HG03439 (cell line): Measurements from ENCODE around the gene LRPAP1.

ENCODE experiments used
- ATAC-seq: cut with Tn5 transposase; IDR thresholded peaks from one replicate; pipeline ENCODE4 v1.9.1; 2021; ENCODE audit warnings: mild to moderate bottlenecking, moderate library complexity; ENCODE audit not compliant: unreplicated experiment

Gene LRPAP1

DNA sequence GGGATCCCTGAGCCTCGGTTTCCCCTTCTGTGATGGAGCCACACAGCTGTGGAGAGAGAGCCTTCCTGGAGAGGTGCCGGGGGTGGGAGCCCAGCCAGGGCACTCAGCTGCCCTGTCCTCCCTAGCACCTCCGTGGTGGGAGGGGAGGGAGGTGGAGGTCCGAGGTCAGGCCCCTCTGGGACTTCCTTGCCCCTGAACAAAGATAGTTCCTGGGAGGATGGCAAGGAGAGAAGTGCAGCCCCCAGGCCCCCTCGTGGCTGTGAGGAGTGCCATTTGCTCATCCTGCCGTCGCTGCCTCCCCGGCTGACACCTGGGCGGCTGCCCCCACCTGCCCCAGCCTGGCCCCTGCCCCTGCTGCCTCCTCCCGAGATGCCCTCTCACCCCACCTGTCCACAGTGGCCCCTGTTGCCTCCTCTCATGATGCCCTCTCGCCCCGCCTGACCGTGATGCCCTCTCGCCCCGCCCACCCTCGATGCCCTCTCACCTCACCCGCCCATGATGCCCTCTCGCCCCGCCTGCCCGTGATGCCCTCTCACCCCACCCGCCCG is 56.4 kb downstream of the LRPAP1 start:
- no peak for ATAC-seq

DNA sequence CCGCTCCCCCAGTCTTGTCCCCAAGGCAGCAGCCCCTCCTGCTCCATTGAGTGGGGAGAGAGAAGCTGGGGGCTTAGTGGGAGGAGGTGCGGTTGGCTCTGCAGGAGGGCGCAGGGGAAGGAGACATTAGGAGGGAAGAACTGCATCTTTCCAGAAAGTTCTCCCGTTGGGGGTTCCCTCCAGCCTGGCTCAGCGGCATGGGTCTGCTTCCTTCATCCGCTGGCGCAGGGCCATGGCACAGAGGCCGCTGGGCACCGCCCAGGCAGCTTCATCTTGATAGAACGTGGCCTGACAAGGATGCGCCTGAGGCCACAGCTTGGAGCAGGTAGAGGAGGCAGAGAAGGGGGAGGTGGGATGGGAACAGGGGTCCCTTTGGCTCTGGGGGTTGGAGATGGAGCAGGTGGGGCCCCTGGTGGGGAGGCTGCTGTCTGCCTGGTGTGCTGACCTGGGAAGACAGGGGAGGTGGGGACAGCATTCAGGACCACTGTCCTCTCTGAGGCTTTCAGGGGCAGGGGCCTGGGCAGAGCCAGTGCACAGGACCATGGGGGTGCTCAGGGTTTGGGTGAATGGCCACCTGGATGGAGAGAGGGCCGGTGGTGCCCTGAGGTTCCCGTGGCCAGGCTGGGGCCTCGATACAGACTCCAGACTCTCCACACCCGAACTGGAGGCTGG is 57.0 kb downstream of the LRPAP1 start:
- ATAC-seq, result no peak

DNA sequence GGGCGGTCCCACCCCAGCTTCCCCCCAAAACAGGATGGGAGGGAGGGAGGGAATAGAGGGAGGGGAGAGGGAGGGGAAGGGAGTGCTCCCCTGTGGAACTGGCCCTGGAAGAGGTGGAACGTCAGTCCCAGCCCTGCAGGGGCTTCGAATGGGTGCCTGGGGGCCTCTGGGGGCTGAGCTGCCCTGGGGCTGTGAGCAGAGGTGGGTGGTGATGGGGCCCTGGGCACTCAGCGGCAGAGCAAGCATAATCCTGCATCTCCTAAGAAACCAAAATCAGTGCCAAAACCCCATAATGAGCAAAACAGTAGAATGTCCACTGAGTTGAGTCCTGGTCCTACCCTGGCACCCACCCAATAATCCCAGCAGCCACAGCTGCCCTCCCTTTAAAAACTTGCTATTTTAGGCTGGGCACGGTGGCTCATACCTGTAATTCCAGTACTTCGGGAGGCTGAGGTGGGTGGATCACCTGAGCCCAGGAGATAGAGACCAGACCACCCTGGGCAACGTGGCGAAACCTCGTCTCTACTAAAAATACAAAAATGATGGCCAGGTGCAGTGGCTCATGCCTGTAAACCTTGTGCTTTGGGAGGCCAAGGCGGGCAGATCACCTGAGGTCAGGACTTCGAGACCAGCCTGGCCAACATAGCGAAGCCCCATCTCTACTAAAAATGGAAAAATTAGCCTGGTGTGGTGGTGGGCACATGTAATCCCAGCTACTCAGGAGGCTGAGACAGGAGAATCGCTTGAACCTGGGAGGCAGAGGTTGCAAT is 58.0 kb downstream of the LRPAP1 start:
- no peak for ATAC-seq

DNA sequence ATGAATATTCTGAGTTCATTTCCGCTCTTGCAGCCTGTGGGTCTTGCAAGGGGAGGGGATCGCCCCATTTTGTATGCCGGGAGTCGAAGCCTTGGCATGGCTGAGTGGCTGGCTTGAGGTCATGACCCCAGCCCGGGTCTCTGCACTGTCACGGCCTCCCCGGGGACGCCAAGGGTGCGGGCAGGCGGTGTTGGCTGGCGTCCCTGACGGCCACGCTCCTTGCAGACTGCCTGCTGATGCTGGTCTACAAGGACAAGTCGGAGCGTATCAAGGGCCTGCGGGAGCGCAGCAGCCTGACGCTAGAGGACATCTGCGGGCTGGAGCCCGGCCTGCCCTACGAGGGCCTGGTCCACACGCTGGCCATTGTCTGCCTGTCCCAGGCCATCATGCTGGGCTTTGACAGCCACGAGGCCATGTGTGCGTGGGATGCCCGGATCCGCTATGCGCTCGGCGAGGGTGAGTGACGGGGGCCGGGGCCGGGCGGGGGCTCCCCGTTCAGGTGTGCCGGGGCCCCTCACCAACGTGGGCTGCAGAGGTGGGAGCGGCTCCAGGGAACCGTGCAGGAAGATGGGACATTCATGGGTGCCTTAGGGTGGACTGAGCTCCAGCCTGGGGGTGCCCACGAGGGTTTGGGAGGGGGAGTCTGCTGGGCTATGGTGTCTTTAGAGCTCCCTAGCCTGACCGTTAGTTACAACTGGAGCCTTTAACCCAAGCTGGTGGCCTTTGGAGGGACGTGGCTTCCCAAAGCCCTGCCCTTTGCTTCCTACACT is 58.9 kb downstream of the LRPAP1 start:
- no peak for ATAC-seq

DNA sequence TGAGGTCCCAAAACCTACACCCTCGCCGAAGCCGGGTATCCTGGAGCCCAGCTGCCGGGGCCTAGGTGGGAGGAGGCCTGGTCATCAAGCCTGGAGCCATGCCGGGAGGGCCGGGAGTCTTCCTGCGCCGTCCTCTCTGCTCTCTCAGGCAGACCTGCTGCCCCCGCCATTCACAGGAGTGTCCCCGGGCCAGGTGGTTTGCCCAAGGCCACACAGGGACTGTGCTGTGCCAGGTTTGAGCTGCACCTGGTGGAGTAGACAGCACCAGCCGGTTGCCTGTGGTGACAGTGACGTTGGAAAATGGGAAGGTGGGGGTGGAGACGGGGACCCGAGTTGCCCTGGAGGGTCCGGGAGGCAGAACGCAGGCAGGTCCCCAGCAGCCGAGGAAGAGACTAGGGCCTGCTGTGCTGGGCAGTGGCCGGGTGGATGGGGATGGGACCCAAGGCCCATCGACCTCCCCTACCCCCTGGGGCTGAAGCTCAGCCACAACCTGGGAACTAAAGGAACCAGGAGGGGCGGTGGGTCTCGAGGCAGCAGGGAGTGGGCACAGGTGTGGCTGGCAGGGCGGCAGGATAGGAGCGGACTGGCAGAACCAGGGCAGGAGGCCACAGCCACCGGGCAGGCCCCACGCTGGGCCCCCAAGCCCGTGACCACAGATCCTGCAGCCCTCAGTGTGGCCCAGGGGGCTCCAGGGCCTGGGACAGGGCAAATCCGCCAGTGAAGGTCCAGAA is 59.6 kb downstream of the LRPAP1 start:
- ATAC-seq, result no peak

DNA sequence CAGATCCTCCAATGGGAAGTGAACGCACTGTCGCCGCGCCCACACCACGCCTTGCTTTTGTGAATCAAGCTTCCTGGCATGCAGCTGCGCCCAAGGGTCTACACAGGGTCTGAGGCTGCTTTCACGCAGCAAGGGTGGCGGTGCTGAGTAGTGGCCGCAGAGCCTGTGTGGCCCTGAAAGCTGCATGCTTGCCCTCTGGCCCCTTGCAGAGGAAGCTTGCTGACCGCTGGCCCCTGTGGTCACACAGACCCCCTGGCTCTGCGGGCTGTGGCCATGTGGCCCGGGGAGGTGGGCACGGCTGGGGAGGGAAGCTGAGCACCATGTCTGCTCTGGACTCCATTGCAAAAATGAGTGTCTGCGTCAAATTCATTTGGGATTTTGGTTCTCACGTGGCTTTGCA is 60.3 kb downstream of the LRPAP1 start:
- no peak for ATAC-seq

DNA sequence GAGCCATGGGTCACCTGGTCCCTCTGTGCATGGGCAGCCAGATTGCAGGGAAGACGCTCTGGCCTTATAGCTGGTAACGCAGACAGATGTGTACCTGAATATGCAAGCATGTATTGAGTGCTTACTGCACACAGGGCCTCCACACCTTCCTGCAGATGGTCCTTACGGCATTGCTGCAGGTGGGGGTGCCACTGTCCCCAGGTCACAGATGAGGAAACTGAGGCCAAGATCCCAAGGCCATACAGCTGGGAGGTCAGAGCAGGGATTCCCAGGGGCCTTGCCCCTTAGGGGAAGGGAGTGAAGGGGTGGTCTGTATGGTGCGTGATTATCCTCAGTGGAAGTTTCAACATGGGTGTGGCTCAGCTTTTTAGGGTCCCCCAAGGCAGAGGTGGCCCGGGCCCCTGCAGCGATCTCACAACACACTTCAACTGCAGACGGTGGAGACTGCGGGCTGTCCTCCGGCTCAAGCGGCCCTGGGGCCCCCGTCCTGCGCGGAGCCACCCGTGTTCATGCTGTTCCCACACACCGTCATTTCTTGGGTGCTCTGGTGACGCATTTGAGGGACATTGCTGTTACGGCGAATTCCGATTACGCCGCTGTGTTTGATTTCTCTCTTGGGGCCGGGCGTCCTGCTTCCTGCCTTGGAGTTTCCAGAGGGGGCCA is 61.0 kb downstream of the LRPAP1 start:
- no peak for ATAC-seq

DNA sequence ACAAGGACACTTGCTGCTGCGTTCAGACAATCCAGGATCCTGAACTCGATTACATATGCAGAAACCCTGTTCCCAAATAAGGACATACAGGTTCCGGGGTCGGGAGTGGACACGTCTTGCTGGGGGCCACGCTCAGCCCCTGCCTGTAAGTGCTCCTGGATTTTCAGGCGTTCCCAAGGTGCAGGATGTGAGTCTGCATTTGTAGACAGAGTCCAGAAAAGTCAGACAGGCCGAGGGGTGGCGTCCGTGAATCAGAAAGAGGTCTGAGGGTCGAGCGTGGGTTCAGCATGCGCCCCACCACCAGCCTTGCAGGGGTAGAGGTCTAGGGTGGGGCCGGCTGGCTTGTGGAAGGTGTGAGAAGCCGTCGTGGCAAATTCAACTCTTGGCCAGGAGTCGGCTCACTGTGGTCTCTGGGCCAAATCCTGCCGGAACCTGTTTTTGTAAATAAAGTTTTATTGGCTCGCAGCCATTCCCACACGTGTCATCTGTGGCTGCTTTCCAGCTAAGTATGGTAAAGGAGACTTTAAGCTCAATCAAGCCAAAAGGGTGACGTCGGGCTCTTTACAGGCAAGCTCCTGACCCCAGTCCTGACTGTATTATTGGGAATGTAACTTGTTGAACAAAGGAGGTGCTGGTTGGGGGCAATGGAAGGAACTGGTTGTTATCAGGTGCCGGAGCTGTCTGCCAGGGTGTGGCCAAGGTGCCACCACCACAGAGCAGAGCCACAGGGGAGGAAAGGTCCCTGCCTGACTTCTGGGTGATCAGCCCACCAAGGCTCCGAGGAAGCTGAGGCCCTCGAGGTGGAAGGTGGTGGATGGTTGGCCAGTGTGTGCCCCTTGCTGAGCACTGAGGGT is 61.8 kb downstream of the LRPAP1 start:
- no peak for ATAC-seq

DNA sequence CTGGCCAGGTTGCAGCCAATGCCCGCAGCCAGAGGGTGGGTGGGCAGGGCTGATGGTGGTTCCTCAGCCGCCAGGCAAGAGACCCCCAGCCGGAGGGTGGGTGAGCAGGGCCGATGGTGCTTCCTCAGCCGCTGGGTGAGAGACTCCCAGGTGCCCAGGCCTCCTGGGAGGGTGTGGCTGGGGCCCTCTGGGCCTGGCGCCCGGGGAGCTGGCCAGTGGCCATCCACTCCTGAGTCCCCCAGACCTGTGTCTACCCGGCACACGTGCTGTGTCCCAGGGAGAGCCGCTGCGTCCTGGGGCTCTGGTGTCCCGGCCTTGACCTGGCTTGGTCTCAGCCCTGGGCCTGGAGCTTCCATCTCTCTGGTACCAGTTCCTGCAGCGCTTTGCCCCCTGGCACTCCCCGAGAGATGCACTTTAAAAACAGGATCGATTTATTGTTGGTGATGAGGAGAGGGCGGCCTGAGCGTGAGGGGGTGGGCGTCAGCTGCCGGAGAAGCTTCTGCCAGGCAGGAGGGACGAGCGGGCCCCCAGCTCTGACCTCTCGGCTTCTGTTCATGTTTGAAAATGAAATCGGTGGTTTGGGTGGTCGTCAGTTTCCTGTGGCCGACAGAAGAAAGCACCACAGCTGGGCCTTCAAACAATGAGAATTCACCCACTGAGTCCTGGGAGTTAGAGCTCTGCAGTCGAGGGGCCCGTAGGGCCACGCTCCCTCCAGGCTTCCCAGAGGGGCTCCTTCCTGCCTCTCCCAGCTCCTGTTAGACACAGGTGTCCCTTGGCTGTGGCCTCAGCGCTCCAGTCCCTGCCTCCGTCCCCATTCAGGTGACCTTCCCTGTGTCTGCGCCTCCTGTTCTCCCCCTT is 62.6 kb downstream of the LRPAP1 start:
- ATAC-seq, result no peak

DNA sequence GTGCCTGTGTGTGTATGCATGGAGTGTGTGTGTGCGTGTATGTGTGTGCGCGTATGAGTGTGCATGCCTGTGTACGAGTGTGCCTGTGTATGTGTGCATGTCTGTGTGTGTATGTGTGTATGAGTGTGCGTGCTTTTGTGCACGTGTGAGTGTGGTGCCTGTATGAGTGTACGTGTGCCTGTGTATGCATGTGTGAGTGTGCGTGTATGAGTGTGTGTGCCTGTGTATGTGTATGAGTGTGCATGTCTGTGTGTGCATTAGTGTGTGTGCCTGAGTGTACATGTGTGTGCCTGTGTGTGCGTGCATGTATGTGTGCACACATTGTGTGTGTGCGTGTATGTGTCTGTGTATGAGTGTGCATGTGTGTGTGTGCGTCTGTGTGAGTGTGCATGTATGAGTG is 63.4 kb downstream of the LRPAP1 start:
- ATAC-seq, result no peak

DNA sequence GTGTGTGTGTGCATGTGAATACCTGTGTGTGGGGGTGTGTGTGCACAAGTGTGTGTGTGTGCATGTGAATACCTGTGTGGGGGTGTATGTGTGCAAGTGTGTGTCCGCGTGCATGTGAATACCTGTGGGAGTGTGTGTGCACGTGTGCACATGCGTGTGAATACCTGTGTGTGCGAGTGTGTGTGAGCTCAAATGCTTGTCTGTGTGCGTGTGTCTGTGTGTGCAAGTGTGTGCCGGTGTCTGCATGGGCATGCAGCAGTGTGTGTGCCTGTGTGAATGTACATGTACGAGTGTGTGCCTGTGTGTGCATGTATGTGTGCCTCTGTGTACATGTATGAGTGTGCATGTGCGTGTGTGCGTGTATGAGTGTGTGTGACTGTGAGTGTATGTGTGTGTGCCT is 64.1 kb downstream of the LRPAP1 start:
- no peak for ATAC-seq

DNA sequence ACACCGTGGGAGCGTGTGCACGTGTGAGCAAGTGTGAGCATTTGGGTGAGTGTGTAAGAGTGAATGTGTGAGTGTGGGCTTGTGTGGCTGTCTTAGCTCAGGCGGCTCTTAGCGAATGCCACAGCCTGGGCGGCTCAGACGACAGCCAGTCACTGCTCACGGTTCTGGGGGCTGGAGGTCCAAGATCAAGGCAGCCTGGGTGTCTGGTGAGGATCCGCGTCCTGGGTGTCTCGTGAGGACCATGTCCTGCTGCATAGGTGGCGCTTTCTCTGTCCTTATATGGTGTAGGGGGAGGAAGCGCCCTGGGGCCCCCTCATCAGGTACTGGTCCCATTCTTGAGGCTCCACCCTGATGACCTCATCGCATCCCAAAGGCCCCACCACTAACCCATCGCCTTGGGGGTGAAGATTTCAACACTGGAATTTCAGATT is 64.6 kb downstream of the LRPAP1 start:
- no peak for ATAC-seq

DNA sequence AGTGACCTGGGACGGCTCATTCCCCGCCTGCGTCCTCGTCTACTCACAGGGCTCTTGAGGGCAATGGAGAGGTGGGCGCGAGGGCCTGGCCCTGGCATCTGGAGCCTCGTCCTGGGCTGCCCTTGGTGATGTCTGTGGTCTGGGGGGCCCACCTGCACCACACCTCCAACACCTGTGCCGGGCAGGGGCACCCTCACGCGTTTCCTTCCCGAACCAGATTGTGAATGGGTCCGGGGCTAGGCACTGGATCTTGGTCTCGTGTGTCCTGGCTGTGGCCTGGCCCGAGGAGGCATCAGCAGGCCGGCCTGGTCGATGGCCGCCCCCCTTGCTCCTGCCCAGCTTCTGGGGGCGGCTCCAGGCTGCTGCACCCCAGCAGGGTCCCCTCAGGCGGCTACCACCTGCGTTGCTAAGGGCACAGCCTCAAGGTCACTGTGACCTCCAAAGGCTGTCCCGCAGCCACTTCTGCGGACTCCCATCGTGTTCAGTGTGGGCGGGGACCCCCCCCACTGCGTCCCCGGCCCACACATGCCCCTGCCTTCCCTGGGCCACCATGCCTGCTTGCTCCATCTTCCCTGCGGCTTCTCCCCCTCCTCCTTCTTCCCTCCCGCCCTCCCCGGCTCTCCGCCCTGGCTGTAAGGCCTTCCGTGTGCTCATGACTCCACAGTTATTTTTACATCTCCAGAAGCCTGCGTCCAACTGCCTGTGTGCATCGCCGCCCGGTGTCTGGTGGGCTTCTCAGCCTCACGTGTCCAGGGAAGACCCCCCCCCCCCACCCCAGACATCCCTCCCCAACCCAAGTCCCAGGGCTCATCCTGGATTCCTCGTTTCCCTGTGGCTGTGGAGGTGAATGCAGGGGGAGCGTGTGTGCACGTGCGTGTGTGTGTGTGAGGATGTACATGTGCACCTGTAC is 65.3 kb downstream of the LRPAP1 start:
- ATAC-seq, result no peak

DNA sequence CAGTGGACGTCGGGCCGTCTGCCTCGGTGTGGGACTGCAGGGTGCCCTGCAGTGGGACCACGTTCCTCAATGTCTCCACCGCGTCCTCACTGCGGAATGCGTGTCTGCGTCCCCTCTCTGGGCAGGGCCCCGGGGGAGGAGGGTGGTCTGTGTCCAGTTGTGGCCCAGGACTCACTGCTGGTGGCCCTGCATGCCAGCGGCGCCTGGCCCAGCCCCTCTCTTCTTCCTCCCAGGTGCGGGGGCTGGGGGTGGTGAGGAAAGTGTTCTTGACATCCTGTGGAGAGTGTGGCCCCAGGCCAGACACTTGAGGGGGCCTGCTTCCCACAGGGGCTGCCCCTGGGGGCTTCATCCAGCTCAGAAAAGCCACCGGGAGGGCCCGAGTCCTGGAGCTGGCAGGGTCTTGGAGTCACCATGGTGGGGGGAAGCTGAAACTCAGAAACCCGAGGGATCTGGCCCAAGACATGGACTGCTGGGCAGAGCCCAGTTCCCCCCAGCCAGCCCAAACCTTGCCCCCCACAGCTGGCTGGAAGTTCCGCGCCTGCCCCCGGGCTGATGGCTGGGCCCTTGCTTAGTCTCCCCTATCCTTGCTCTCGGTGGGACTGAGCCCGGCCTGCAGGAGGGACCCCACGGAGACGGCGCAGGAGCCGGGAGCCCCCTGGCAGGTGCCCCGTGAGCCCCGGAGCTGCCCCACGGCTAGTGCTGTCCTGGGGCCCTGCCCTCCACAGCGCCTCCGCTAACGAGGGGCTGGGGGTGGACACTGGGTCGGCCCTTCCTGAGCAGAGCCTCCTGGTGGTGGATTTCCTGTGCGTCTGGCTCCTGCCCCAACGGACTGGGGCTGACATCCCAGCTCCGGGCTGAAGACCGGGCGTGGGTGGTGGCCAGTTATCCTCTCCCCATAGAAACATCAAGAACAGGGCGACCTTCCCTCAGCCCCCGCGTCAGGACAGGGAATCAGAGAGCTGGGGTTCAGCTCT is 66.2 kb downstream of the LRPAP1 start:
- no peak for ATAC-seq

DNA sequence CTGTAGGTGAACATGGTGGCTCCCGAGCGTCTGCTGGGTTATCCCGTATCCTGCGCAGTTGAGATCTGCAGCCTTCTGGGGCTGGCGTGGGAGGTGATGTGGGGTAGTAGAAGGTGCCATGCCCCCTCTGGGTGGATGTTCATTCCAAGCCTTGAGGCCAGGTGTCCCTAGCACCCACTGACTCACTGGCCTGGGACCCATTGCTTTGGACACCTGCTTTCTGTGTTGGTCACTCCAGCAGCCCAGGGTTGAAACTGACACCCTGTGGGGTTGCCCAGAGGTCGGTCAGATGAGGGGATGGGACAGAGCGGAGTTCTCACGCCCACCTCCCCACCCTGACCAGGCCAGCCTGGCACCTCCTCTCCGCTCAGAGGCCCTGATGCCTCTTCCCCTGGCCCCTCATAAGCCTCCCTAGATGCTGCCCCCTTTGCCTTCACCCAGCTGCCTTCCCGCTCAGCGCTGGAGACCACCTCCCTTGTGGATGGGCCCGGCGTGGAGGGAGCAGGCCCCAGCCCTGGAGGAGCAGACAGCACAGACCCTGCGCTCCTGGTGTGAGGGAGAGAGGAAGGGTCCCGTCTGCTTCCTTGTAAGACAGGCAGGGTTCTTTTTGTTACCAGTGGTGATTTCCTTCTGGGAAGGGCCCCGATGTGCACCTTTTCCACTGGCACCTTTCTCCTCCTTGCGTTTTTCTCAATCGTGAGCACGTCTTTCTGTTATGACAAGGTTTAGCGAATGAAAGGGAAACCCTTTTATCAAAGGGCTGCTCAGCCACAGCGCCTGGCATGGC is 67.1 kb downstream of the LRPAP1 start:
- ATAC-seq, result no peak
